ENCODE results near the gene EIF4B. TPM values are rescaled to one million over a fixed set of nuclear protein-coding genes. Genes with fewer than 3 reads are reported as not detected.
A peak's percentile ranks its signal among the peaks of the same experiment; 100 is the strongest.

The EIF4B gene
- total and polyA plus RNA-seq, 9 of the 15 experiments (the other 6 are each of a cell fraction or from before 2014, with no cell fraction given): 138 to 669 (median 552) TPM

- CTCF ChIA-PET (ENCODE audit: low intra/inter-chr PET ratio): no interaction called here
- WGBS (ENCODE audit: insufficient coverage, low coverage, missing lambda C conversion rate): 66% methylated on average over 11 of the region's 13 CpGs
- Histone ChIP-seq H3K4me2 (ENCODE audit: insufficient read depth, low read length) (no peak overlapping the region), H3K79me2 (ENCODE audit: control insufficient read depth, insufficient read depth, low read length) (peaks cover 7% of the 10 kb centered on the region; the same call in 2 of the 3 replicates), H3K36me3 (ENCODE audit: control insufficient read depth, insufficient read depth, low read length) (no peaks in the 10 kb centered on the region), H3K9ac (ENCODE audit: insufficient read depth in 1 of 2, low read depth in 2 of 2, low read length in 2 of 2) (peak overlapping the region in 1 of 2 experiments; percentile 48; a peak in 1 of 4 replicates), H2AFZ (ENCODE audit: low read depth, low read length) (no peak overlapping the region), H3K9me1 (ENCODE audit: control insufficient read depth, insufficient read depth, low read length) (no peaks in the 10 kb centered on the region), H3K9me3 (replicated peaks; ENCODE audit: control insufficient read depth, insufficient read depth, low read depth, low read length) (no peaks in the 10 kb centered on the region), H3K27ac (ENCODE audit: extremely low read depth, low read depth, low read length) (no peak overlapping the region), H3K27me3 (ENCODE audit: control insufficient read depth in 2 of 2, insufficient read depth in 2 of 2, low read length in 2 of 2) (no peaks in the 10 kb centered on the region), H3K4me1 (replicated peaks in 1 of 2; ENCODE audit: control insufficient read depth in 2 of 2, insufficient read depth in 2 of 2, low read length in 2 of 2) (peaks cover 11 to 79% of the 10 kb centered on the region in 2 experiments; a peak in 4 of 5 replicates), H4K20me1 (replicated peaks; ENCODE audit: control insufficient read depth, insufficient read depth, low read length) (no peaks in the 10 kb centered on the region), H3K4me3 (no peak overlapping the region)
- FAIRE-seq (no peak), ATAC-seq (no peak), DNase-seq (ENCODE audit: extremely low read depth in 1 of 4, low spot score in 3 of 4) (no peak)
- intact Hi-C loops (cut with micrococcal nuclease) (no loop called here), in situ Hi-C loops (cut with MboI) (no loop called here)
- TF ChIP-seq ILF3 (IDR thresholded peaks at IDR 0.05; ENCODE audit: borderline replicate concordance): no peak
- TF ChIP-seq, protein P1, sequence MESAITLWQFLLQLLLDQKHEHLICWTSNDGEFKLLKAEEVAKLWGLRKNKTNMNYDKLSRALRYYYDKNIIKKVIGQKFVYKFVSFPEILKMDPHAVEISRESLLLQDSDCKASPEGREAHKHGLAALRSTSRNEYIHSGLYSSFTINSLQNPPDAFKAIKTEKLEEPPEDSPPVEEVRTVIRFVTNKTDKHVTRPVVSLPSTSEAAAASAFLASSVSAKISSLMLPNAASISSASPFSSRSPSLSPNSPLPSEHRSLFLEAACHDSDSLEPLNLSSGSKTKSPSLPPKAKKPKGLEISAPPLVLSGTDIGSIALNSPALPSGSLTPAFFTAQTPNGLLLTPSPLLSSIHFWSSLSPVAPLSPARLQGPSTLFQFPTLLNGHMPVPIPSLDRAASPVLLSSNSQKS (CRISPR knock-in tag; IDR thresholded peaks at IDR 0.05): no peak
- TF ChIP-seq CREM (IDR thresholded peaks at IDR 0.05; ENCODE audit: low read depth): no peak
- TF ChIP-seq NELFE (IDR thresholded peaks at IDR 0.05; ENCODE audit: insufficient read depth, insufficient read length): no peak
- no peak for TF ChIP-seq SETDB1 (IDR thresholded peaks at IDR 0.05; ENCODE audit: low read length)
- POLR2A ChIA-PET: interaction anchor here (0.7 to 1.8 kb wide), 4 partner anchors 8 to 132 kb away, joined by 3 to 8 read pairs (median 4); partner anchors contain the start of gene SPRYD3
- BruUV-seq (replicated peaks): no TSS peak
Measured at GRCh38 chr12:53057816-53058500, 51.7 kb downstream of the EIF4B start.
